A549 (cell line): ENCODE measurements around the gene EXOC3L2. TPM values are rescaled to one million over a fixed set of nuclear protein-coding genes. Genes with fewer than 3 reads are reported as not detected.

Experiments used
- ATAC-seq, 2 experiments: fragments of 200-7000 bp in 1 of 2; fragments of >200 bp in 1 of 2; cut with Nextera tagmentation in 1 of 2; cut with Tn5 transposase in 1 of 2; 3 replicates each; pipeline versions ENCODE4 v1.8.0 to v1.9.1; 2018 to 2020; ENCODE audit warnings: mild to moderate bottlenecking in 1 of 2, moderate library complexity in 1 of 2
- CTCF ChIA-PET: fragments of 300-600 bp; sonication (Branson Sonifier 250); formaldehyde crosslinking; extraction: SDS; loops from one replicate; lab custom pipeline; 2021; ENCODE audit warnings: antibody characterized with exemption, inconsistent platforms; lab: Yijun Ruan, JAX
- POLR2A ChIA-PET: fragments of 350-600 bp; formaldehyde crosslinking; extraction: SDS; loops from one replicate; lab custom pipeline; 2021; ENCODE audit warnings: antibody characterized with exemption, inconsistent platforms; lab: Yijun Ruan, JAX
- DNase-seq, 2 experiments: peaks; one replicate each; pipeline versions ENCODE4 v3.0.0 to v3.0.0-alpha.2; 2011 to 2016; ENCODE audit warnings: low read depth in 1 of 2, low spot score in 1 of 2
- FAIRE-seq: peaks from 2 replicates; lab custom pipeline; 2011; peaks lifted over from hg19 to GRCh38; lab: Jason Lieb, UNC
- H3K27ac ChIP-seq, 2 experiments: fragments of >200 bp; sonication (Bioruptor Twin); formaldehyde crosslinking; 3 replicates each; pipeline ENCODE4 v1.5.1; 2016 to 2017
- H3K4me1 ChIP-seq: fragments of >200 bp; sonication (Bioruptor Twin); formaldehyde crosslinking; 3 replicates; pipeline ENCODE4 v1.6.1; 2016
- H3K4me2 ChIP-seq: fragments of >200 bp; sonication (Bioruptor Twin); formaldehyde crosslinking; 3 replicates; pipeline ENCODE4 v1.6.1; 2016
- H3K4me3 ChIP-seq: fragments of >200 bp; sonication (Bioruptor Twin); formaldehyde crosslinking; 3 replicates; pipeline ENCODE4 v1.5.1; 2016
- H3K9me3 ChIP-seq: fragments of >200 bp; sonication (Bioruptor Twin); formaldehyde crosslinking; 3 replicates; pipeline ENCODE4 v1.6.1; 2016
- BHLHE40 ChIP-seq: IDR thresholded peaks from 2 replicates; pipeline ENCODE4 v1.6.1; 2012; ENCODE audit warnings: low read depth, low read length, inconsistent platforms
- CBX8 ChIP-seq: fragments of 200-600 bp; sonication (generic); IDR thresholded peaks from 2 replicates; pipeline ENCODE4 v1.6.1; 2016
- CEBPB ChIP-seq, 2 experiments: fragments of >200 bp in 1 of 2; sonication (Bioruptor Twin) in 1 of 2; formaldehyde crosslinking in 1 of 2; IDR thresholded peaks; 2 replicates each; pipeline ENCODE4 v1.6.1; 2012 to 2016
- E2F6 ChIP-seq: IDR thresholded peaks from 2 replicates; pipeline ENCODE4 v1.6.1; 2012; ENCODE audit warnings: low read depth, borderline replicate concordance
- EHF ChIP-seq: fragments of 250-450 bp; sonication (Bioruptor Pico); IDR thresholded peaks from 2 replicates; pipeline ENCODE4 v1.5.0; 2020; ENCODE audit warnings: mild to moderate bottlenecking
- FOSB ChIP-seq: fragments of 250-450 bp; sonication (Bioruptor Pico); IDR thresholded peaks from 2 replicates; pipeline ENCODE4 v1.5.0; 2020; ENCODE audit warnings: mild to moderate bottlenecking, moderate library complexity
- GATA3 ChIP-seq: IDR thresholded peaks from 2 replicates; pipeline ENCODE4 v1.6.1; 2012; ENCODE audit warnings: borderline replicate concordance
- HES2 ChIP-seq: fragments of >200 bp; sonication (Bioruptor Twin); formaldehyde crosslinking; IDR thresholded peaks from 2 replicates; pipeline ENCODE4 v1.6.1; 2016
- HEYL ChIP-seq: fragments of 250-450 bp; sonication (Bioruptor Pico); IDR thresholded peaks from 2 replicates; pipeline ENCODE4 v1.8.0; 2021; ENCODE audit warnings: mild to moderate bottlenecking, moderate library complexity
- HOXA7 ChIP-seq: fragments of 250-450 bp; sonication (Bioruptor Pico); IDR thresholded peaks from 2 replicates; pipeline ENCODE4 v1.5.0; 2020; ENCODE audit warnings: mild to moderate bottlenecking, moderate library complexity
- HOXB13 ChIP-seq: fragments of 250-450 bp; sonication (Bioruptor Pico); IDR thresholded peaks from 2 replicates; pipeline ENCODE4 v1.5.0; 2020; ENCODE audit warnings: low read depth, mild to moderate bottlenecking, moderate library complexity
- JUNB ChIP-seq: fragments of >200 bp; sonication (Bioruptor Twin); formaldehyde crosslinking; IDR thresholded peaks from 2 replicates; pipeline ENCODE4 v1.6.1; 2016
- KDM5A ChIP-seq: fragments of 200-600 bp; sonication (generic); IDR thresholded peaks from 2 replicates; pipeline ENCODE4 v1.6.1; 2016; ENCODE audit warnings: antibody characterized with exemption, mild to moderate bottlenecking
- MAX ChIP-seq: IDR thresholded peaks from 2 replicates; pipeline ENCODE4 v1.6.1; 2012
- NFE2L2 ChIP-seq: fragments of 150-350 bp; conservative IDR thresholded peaks from 2 replicates; pipeline ENCODE4 v1.6.1; 2014; ENCODE audit warnings: low read length
- PBX3 ChIP-seq: IDR thresholded peaks from 2 replicates; pipeline ENCODE4 v1.6.1; 2012
- PHF8 ChIP-seq: fragments of 200-600 bp; sonication (generic); IDR thresholded peaks from 2 replicates; pipeline ENCODE4 v1.6.1; 2016; ENCODE audit warnings: low read depth, mild to moderate bottlenecking, antibody characterized with exemption, moderate library complexity, borderline replicate concordance
- RAD21 ChIP-seq, 2 experiments: fragments of >200 bp in 1 of 2; sonication (Bioruptor Twin) in 1 of 2; formaldehyde crosslinking in 1 of 2; IDR thresholded peaks in 1 of 2; conservative IDR thresholded peaks in 1 of 2; 2 replicates in 1 of 2; 3 replicates in 1 of 2; pipeline ENCODE4 v1.6.1; 2012 to 2018; ENCODE audit warnings: inconsistent platforms in 1 of 2
- RARB ChIP-seq: fragments of 250-450 bp; sonication (Bioruptor Pico); IDR thresholded peaks from 2 replicates; pipeline ENCODE4 v1.8.0; 2021; ENCODE audit warnings: mild to moderate bottlenecking, moderate library complexity
- RNF2 ChIP-seq: fragments of 200-600 bp; sonication (generic); IDR thresholded peaks from 2 replicates; pipeline ENCODE4 v1.6.1; 2016; ENCODE audit warnings: low read depth, mild to moderate bottlenecking, antibody characterized with exemption, moderate library complexity, borderline replicate concordance
- SREBF2 ChIP-seq: fragments of 450-650 bp; IDR thresholded peaks from 2 replicates; pipeline ENCODE4 v1.6.1; 2014; ENCODE audit warnings: mild to moderate bottlenecking, moderate library complexity
- TP53 ChIP-seq: fragments of 250-450 bp; sonication (Bioruptor Pico); IDR thresholded peaks from 2 replicates; pipeline ENCODE4 v1.5.0; 2021; ENCODE audit warnings: mild to moderate bottlenecking, moderate library complexity
- ZC3H11A ChIP-seq: fragments of 450-650 bp; IDR thresholded peaks from 2 replicates; pipeline ENCODE4 v1.6.1; 2014; ENCODE audit warnings: antibody characterized with exemption, mild to moderate bottlenecking
- ZNF302 ChIP-seq: fragments of 250-450 bp; sonication (Bioruptor Pico); IDR thresholded peaks from 2 replicates; pipeline ENCODE4 v1.9.0; 2021; ENCODE audit warnings: inconsistent platforms, mild to moderate bottlenecking, moderate library complexity
- ZSCAN20 ChIP-seq: fragments of 250-450 bp; sonication (Bioruptor Pico); IDR thresholded peaks from 2 replicates; pipeline ENCODE4 v1.8.0; 2022; ENCODE audit warnings: mild to moderate bottlenecking, moderate library complexity
- WGBS: methylation state at CpG from one replicate; pipeline ENCODE4 v1.1.6; 2017; ENCODE audit errors: missing lambda C conversion rate; 5-methylcytosine and 5-hydroxymethylcytosine counted together
- polyA plus RNA-seq, 4 experiments: library from polyadenylated mRNA; depleted of rRNA in 3 of 4; stranded (reverse); fragments of >200 nt; fragmentation: RNase III in 1 of 4; extraction: RNeasy Plus Mini Kit Qiagen cat#74134 plus additional on column Dnase treatment in 1 of 4; gene quantifications; 2 replicates in 3 of 4; 3 replicates in 1 of 4; pipeline ENCODE4 v1.2.3, GENCODE V29; 2011 to 2017

Gene EXOC3L2
- polyA plus RNA-seq, 2 of the 4 experiments (the other 2 are of a cell fraction), result 0.16 to 0.50 TPM

- TF ChIP-seq ZNF302 (CRISPR knock-in tag) (no peak), E2F6 (no peak)
Observed at GRCh38 chr19:45170146-45171106, 74.8 kb downstream of the EXOC3L2 start (continued).

- DNase-seq (no peak), FAIRE-seq (no peak), ATAC-seq (no peak)
- Histone ChIP-seq H3K4me2 (no peak overlapping the region), H3K9me3 (no peaks in the 10 kb centered on the region), H3K4me3 (no peak overlapping the region), H3K4me1 (no peaks in the 10 kb centered on the region), H3K27ac (no peak overlapping the region)
- POLR2A ChIA-PET, result no interaction called here
- TF ChIP-seq ZNF302 (CRISPR knock-in tag), result no peak
- no peak for TF ChIP-seq NFE2L2
- TF ChIP-seq ZSCAN20 (CRISPR knock-in tag), result no peak
- TF ChIP-seq RAD21 (conservative IDR thresholded peaks at IDR 0.05 in 1 of 2, IDR thresholded peaks at IDR 0.05 in 1 of 2), result no peak
- no peak for TF ChIP-seq PBX3
- TF ChIP-seq CEBPB (IDR thresholded peaks at IDR 0.05), result no peak
- no peak for TF ChIP-seq RARB (CRISPR knock-in tag)
- no peak for TF ChIP-seq RNF2
- TF ChIP-seq ZC3H11A, result no peak
- no peak for TF ChIP-seq FOSB (CRISPR knock-in tag)
- TF ChIP-seq JUNB, result no peak
- TF ChIP-seq HOXA7 (CRISPR knock-in tag), result no peak
- TF ChIP-seq BHLHE40, result no peak
- no peak for TF ChIP-seq GATA3
- TF ChIP-seq CBX8, result no peak
- no peak for TF ChIP-seq PHF8
- no peak for TF ChIP-seq TP53 (CRISPR knock-in tag)
- TF ChIP-seq HEYL (CRISPR knock-in tag), result no peak
- no peak for TF ChIP-seq HES2
- no peak for TF ChIP-seq EHF (CRISPR knock-in tag)
- 85% methylated on average over 10 of the region's 10 CpGs for WGBS
- CTCF ChIA-PET, result interaction anchor here (0.6 to 2.8 kb wide), 6 partner anchors 9 to 265 kb away, joined by 3 to 9 read pairs (median 4); partner anchors contain the start of gene BLOC1S3
Observed at GRCh38 chr19:45169602-45170001, 75.6 kb downstream of the EXOC3L2 start.

GRCh38 chr19:45168767-45169351 is 76.3 kb downstream of the EXOC3L2 start:
- TF ChIP-seq RARB (CRISPR knock-in tag), result no peak
- TF ChIP-seq E2F6, result no peak
- TF ChIP-seq MAX, result no peak
- no peak for TF ChIP-seq NFE2L2
- no peak for TF ChIP-seq HOXB13
- TF ChIP-seq SREBF2, result no peak
- no peak for TF ChIP-seq HES2
- no peak for TF ChIP-seq TP53 (CRISPR knock-in tag)
- TF ChIP-seq CBX8, result no peak
- no peak for TF ChIP-seq KDM5A
- TF ChIP-seq, all 56 proteins: peak for 0
- Histone ChIP-seq H3K27ac (no peak overlapping the region), H3K4me2 (no peak overlapping the region), H3K9me3 (no peaks in the 10 kb centered on the region), H3K4me1 (0 out of 3 replicates have a peak, but pooled peaks cover 4% of the 10 kb centered on the region), H3K4me3 (no peak overlapping the region)
- ATAC-seq, result no peak
- no peak for DNase-seq
- CTCF ChIA-PET, result interaction anchor here (0.5 to 3.1 kb wide), 6 partner anchors 9 to 134 kb away, joined by 3 to 18 read pairs (median 3); partner anchors contain the start of genes BLOC1S3 and TRAPPC6A
- POLR2A ChIA-PET, result no interaction called here
- WGBS, result 81% methylated on average over 16 of the region's 16 CpGs
- no peak for FAIRE-seq
